PC-3 (cell line): ENCODE data around the gene DUSP8.

Experiments used
- CTCF ChIP-seq: fragments of 300-600 bp; sonication (generic); conservative IDR thresholded peaks from 2 replicates; pipeline ENCODE4 v1.5.1; 2017; ENCODE audit warnings: antibody characterized with exemption, low read depth, mild to moderate bottlenecking, low read length
- EZH2 ChIP-seq: fragments of 300-600 bp; sonication (generic); IDR thresholded peaks from one replicate; pipeline ENCODE4 v1.6.1; 2017; ENCODE audit warnings: antibody characterized with exemption, mild to moderate bottlenecking, low read length; ENCODE audit not compliant: unreplicated experiment
- EZH2phosphoT487 ChIP-seq: fragments of 300-600 bp; sonication (generic); IDR thresholded peaks from 2 replicates; pipeline ENCODE4 v1.6.1; 2018; ENCODE audit warnings: mild to moderate bottlenecking, antibody characterized with exemption, low read length, borderline replicate concordance

GRCh38 chr11:1574238-1574932, 2.3 kb upstream of the DUSP8 start:
- TF ChIP-seq CTCF (peak; percentile 60), EZH2 (no peak), EZH2phosphoT487 (no peak)
